ENCODE results near the gene ACTR3.

GRCh38 chr2:113966171-113966570 is 76.3 kb downstream of the ACTR3 start:
- TF ChIP-seq POLR2AphosphoS5 (IDR thresholded peaks at IDR 0.05) (no peak), EP300 (conservative IDR thresholded peaks at IDR 0.05; ENCODE audit: poor library complexity, severe bottlenecking) (no peak), CTCF (IDR thresholded peaks at IDR 0.05; ENCODE audit: poor library complexity, severe bottlenecking) (no peak), RAD21 (conservative IDR thresholded peaks at IDR 0.05) (no peak), SMC3 (conservative IDR thresholded peaks at IDR 0.05; ENCODE audit: poor library complexity) (no peak)

All from neural cell (in vitro differentiated cells).